ENCODE measurements around the gene WNT11.

DNA sequence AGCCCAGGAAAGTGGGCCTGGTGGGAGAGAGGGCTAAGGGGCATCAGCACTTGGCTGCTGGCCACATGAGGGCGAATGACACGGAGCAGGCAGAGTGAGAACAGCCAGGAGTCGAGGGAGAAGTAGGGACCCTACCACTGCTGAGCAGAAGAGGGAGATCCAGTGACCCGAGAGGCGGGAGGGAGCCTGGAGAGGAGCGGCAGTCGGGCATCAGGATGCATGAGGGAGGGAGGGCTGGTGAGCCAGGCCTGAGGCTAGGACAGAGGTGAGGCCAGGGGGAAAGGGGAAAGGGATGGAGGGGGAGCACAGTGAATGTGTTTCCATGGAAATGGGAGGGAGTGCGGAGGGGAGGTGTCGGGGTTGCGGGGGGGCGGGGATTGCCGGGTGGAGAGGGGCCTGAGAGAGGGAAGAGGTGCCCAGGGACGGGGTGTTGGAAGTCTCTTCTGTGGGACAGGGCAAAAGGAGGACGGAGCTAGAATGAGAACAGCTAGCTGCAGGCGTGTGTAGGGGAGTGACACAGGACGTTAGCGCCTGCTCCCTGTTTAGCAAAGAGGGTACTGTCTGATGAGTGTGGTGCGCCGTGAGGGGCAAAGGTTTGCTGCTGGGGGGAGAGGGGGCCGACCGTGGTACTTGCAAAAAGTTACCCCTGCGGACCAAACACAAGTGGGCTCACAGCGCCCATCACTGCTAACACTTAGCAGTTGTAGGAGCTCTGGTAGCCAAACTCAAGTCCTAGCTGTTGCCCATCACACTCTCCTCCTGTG lies 37.1 kb upstream of the WNT11 start:
- TF ChIP-seq ZNF274 (IDR thresholded peaks at IDR 0.05; ENCODE audit: low read depth, low read length) = no peak
- no peak for TF ChIP-seq YY1 (IDR thresholded peaks at IDR 0.05; ENCODE audit: insufficient read depth, insufficient read length)
- TF ChIP-seq SUZ12 (IDR thresholded peaks at IDR 0.05; ENCODE audit: extremely low read depth, insufficient read depth, insufficient read length) = no peak
